ENCODE measurements around the gene POU2F1.

DNA sequence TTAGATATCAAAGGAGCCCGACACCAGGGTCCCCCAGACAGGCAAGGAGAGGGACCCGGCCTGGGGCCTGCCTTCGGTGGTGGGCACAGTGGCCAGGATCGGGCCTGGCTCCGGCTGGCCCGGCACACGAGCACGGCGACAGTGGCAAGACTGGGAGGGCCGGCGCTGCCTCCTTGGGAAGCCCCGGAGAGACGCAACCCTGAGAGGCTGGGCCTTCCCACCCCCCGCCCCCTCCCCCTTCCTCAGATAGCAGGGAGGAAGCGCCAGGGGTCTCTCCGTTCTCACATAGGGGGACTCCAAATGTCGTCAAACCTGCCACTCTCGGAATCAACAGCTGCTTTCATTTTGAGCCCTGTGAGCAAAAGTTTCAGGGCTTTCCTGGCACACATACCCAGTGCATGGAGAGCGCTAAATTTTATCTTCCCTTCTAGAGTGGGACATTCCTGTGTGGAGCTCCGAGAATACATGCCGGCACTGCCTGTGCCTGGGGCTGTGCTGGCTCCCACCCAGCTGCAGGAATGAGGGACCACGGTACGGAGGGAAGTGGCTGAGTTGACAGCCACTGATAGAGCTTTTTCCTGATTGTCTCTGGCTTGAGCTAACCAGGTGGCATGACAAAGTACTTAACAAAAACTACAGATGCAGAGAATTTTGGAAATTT, 235.2 kb downstream of the POU2F1 start:
- TF ChIP-seq, protein P1, sequence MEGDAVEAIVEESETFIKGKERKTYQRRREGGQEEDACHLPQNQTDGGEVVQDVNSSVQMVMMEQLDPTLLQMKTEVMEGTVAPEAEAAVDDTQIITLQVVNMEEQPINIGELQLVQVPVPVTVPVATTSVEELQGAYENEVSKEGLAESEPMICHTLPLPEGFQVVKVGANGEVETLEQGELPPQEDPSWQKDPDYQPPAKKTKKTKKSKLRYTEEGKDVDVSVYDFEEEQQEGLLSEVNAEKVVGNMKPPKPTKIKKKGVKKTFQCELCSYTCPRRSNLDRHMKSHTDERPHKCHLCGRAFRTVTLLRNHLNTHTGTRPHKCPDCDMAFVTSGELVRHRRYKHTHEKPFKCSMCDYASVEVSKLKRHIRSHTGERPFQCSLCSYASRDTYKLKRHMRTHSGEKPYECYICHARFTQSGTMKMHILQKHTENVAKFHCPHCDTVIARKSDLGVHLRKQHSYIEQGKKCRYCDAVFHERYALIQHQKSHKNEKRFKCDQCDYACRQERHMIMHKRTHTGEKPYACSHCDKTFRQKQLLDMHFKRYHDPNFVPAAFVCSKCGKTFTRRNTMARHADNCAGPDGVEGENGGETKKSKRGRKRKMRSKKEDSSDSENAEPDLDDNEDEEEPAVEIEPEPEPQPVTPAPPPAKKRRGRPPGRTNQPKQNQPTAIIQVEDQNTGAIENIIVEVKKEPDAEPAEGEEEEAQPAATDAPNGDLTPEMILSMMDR (IDR thresholded peaks at IDR 0.05), result no peak
- TF ChIP-seq POLR2AphosphoS5 (IDR thresholded peaks at IDR 0.05), result peak in 1 of 2 donors; percentile 8
- no peak for TF ChIP-seq EP300 (IDR thresholded peaks at IDR 0.05)

Data from upper lobe of left lung (tissue), 4 donors.